ENCODE measurements around the gene SLC6A12.
A peak's percentile ranks its signal among the peaks of the same experiment; 100 is the strongest.

The SLC6A12 gene

GRCh38 chr12:234891-235415 is 21.0 kb upstream of the SLC6A12 start:
- no peak for DNase-seq (ENCODE audit: low spot score)

GRCh38 chr12:234019-234418 is 20.1 kb upstream of the SLC6A12 start:
- no peak for DNase-seq (ENCODE audit: low spot score)

GRCh38 chr12:233615-233968 is 19.6 kb upstream of the SLC6A12 start:
- no peak for DNase-seq (ENCODE audit: low spot score)

- no peak for DNase-seq (ENCODE audit: low spot score)
Measured at GRCh38 chr12:232731-233614, 19.0 kb upstream of the SLC6A12 start.

GRCh38 chr12:230925-231671 is 17.1 kb upstream of the SLC6A12 start:
- DNase-seq (ENCODE audit: low spot score): peak; percentile 67

DNA sequence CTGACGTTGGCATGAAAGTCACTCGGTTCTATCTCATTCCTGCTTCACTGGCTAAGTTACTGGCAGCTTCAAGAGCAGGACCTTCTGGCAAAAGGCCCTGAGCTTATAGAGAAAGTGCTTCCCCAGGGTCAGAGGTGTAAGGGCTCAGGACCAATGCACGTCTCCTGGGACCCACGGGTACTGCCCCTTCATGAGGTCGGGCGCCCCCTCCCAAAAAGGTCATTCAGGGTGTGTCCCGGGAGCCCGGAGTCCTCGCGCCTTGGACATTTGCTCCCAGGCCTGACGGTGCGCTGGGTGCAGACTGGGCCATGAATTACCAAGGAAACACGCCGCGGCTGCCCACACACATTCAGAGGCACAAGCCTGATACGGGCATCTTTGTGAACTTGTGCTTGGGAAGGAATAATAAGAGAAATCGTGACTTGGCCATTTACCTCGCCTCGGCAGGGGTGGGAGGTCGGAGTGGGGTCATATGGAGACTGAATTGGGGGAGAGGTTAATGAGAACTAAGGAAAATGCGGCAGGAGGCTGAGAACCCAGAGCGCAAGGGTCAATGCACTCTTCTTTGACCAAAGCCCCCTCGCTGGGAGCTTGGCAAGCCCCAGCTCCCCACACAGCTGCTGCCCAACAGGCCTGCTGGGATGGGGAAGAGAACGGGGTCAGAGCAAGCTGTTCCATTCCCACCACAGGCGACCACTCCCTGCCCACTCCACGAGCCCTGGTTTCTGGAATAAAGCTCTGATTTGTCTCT is 15.7 kb upstream of the SLC6A12 start:
- no peak for DNase-seq (ENCODE audit: low spot score)

- DNase-seq (ENCODE audit: low spot score): no peak
Measured at GRCh38 chr12:228846-229200, 14.9 kb upstream of the SLC6A12 start.

DNA sequence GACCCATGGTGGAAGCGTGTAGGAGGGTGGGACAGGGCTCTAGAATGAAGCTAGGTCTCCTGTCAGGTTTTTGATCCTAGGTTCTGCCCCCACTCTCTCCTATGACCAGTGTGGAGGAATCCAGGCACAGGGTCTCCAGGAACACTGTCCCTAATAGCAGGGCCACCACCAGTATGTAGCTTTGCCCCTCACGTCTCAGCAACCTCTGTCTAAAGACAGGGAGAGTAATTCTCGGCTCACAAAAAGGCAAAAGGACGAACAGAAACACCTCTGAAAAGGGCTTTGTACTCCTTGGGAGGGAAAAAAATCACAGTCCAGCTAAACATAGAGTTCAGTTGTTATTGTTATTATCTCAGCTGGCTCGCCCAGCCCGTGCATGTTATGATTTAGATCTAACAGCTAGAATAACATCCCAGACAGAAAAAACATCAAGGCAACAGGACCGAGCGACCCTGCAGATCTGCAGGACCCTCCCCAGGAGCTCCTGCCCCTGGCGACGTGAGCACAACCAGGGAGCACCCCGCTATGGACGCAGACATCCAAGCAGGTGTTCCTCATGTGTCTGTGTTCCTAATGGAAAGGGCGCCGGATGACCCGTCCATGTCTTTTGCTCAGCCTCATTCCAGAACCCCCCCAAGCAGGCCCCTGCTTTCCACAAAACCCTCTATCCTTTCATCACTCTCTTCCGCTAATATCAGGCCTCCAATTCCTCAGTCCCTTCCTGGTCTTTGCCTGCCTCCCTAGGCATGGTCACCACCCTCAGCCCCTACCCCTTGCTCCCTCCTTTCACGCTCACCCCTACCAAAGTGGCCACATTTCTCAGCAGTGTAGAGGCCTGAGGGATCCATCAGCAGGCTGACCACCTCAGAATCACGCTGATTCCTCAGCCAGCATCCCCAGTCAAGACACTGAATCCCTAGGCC is 14.2 kb upstream of the SLC6A12 start:
- DNase-seq (ENCODE audit: low spot score): no peak

GRCh38 chr12:227286-227915 is 13.4 kb upstream of the SLC6A12 start:
- no peak for DNase-seq (ENCODE audit: low spot score)

- DNase-seq (ENCODE audit: low spot score): no peak
Measured at GRCh38 chr12:226401-226800, 12.4 kb upstream of the SLC6A12 start.

DNA sequence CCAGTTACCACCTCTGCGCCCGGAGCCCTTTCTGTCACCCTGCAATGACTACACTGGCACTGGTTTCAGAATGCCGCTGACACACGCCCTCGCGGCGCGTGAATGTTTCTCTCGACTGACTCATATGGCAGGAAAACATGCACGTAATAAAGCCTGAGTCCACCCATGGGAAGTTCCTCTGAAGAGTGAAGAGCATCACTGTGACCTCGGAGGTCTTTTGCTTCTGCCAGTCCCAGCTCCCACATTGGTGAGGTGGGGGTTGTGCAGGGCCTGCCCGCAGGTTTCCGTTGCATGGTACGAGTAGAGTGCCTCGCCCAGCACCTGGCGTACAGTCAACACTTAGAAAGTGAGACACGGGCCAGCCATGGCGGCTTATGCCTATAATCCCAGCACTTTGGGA is 11.1 kb upstream of the SLC6A12 start:
- DNase-seq (ENCODE audit: low spot score): no peak

DNA sequence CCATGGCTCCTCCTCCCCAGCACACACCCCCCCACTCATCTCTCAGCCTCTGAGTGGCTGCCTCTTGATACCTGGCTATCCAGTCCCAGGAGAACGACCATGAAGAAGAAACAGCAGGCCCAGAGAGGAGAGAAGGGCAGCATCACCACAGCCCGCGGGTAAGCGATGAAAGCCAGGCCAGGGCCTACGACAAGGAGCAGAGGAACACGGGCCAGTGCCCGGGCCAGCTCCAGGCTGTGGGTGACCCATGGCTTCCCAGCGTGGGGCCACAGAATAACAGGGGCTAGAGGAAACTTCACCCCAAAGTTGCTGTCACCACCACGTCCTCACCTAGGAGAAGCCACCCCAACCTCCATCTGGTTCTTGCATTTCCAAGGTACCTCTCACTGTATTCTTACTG is 10.4 kb upstream of the SLC6A12 start:
- no peak for DNase-seq (ENCODE audit: low spot score)

GRCh38 chr12:223841-224240 is 9.9 kb upstream of the SLC6A12 start:
- DNase-seq (ENCODE audit: low spot score): no peak

- DNase-seq (ENCODE audit: low spot score): no peak
Measured at GRCh38 chr12:221736-222135, 7.8 kb upstream of the SLC6A12 start.

GRCh38 chr12:220946-221550 is 7.1 kb upstream of the SLC6A12 start:
- DNase-seq (ENCODE audit: low spot score): no peak

- DNase-seq (ENCODE audit: low spot score): no peak
Measured at GRCh38 chr12:220491-220890, 6.5 kb upstream of the SLC6A12 start.

- DNase-seq (ENCODE audit: low spot score): peak; percentile 45
Measured at GRCh38 chr12:219891-220352, 6.0 kb upstream of the SLC6A12 start.

DNA sequence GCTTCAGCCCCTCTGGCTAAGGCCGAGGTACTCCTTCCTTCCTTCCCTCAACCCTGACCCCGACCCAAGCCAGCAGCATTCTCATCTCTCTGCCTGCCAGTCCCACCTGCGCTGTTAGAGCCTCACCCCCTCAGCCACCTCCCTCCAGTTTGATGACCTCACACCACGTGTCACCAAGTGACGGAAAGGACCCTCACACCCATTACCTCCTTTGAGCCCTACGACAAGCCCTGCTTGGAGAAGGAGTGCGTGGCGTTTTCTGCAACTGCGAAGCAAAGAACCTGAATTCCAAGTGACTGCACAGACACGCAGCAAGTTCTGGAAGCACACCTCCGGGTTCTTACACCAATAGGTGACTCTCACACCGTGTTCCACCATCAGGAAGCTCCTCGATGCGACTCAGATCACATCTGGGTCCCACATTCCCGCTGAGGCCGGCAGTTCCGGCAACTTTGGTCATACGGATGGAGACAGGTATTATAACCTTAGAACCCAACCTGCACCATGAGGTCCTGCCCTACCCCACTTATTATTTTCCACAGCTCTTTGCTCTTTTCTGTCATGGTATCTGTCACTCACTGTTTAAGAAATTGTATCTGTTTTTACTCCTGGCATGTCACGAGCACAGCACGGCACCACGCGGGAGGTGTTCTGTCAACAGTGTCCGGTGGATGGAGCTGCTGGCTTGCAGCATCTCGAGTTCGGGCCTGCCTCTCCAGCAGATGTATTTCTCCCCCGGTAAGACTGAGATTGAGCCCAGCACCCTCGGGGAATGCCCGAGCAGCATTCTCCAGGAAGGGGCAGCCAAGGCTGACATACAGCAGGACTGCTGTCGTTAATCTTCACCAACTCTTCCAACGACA is 5.0 kb upstream of the SLC6A12 start:
- DNase-seq (ENCODE audit: low spot score): no peak

GRCh38 chr12:218221-218620 is 4.3 kb upstream of the SLC6A12 start:
- no peak for DNase-seq (ENCODE audit: low spot score)

Data from pons (tissue), 1 donor.